ENCODE measurements around the gene CAMTA1.

GRCh38 chr1:7278045-7278444, 492.8 kb downstream of the CAMTA1 start:
- no peak for TF ChIP-seq PPARA (CRISPR knock-in tag; IDR thresholded peaks at IDR 0.05; ENCODE audit: borderline replicate concordance)
- TF ChIP-seq ZFP3 (CRISPR knock-in tag; IDR thresholded peaks at IDR 0.05) = no peak
- no peak for TF ChIP-seq ZFP30 (CRISPR knock-in tag; IDR thresholded peaks at IDR 0.05)
- no peak for TF ChIP-seq OSR1 (CRISPR knock-in tag; IDR thresholded peaks at IDR 0.05)
